ENCODE data around the gene RTP3.
"Not testable (repeated sequence)": the region's sequence is repeated elsewhere in the genome, so short reads cannot be mapped to it uniquely, and the experiment has no call there.

Gene RTP3

GRCh38 chr3:46491089-46492070 is 6.4 kb upstream of the RTP3 start:
- no peak for DNase-seq (ENCODE audit: low read depth)

- no peak for DNase-seq (ENCODE audit: low read depth)
These were observed 4.8 kb upstream of the RTP3 start for GRCh38 chr3:46492890-46493547.

- DNase-seq (ENCODE audit: low read depth) = not testable (repeated sequence)
These were observed 3.3 kb upstream of the RTP3 start for GRCh38 chr3:46494491-46494890.

- no peak for DNase-seq (ENCODE audit: low read depth)
These were observed 1.8 kb upstream of the RTP3 start for GRCh38 chr3:46495901-46496456.

GRCh38 chr3:46496746-46497555 is 825 bp upstream of the RTP3 start:
- peak; percentile 15 for DNase-seq (ENCODE audit: low read depth)

- DNase-seq (ENCODE audit: low read depth) = no peak
These were observed 1.2 kb downstream of the RTP3 start for GRCh38 chr3:46498916-46499519.

GRCh38 chr3:46500656-46501635 is 3.2 kb downstream of the RTP3 start:
- no peak for DNase-seq (ENCODE audit: low read depth)

- DNase-seq (ENCODE audit: low read depth) = no peak
These were observed 3.9 kb downstream of the RTP3 start for GRCh38 chr3:46501702-46502101.

GRCh38 chr3:46503200-46503874 is 5.6 kb downstream of the RTP3 start:
- no peak for DNase-seq (ENCODE audit: low read depth)

- DNase-seq (ENCODE audit: low read depth) = peak; percentile 21
These were observed 7.0 kb downstream of the RTP3 start for GRCh38 chr3:46504789-46505188.

GRCh38 chr3:46505953-46506352 is 8.2 kb downstream of the RTP3 start:
- DNase-seq (ENCODE audit: low read depth) = no peak

GRCh38 chr3:46506526-46506925 is 8.8 kb downstream of the RTP3 start:
- DNase-seq (ENCODE audit: low read depth) = no peak

- DNase-seq (ENCODE audit: low read depth) = no peak
These were observed 11.2 kb downstream of the RTP3 start for GRCh38 chr3:46508850-46509591.

GRCh38 chr3:46509661-46510187 is 11.9 kb downstream of the RTP3 start:
- no peak for DNase-seq (ENCODE audit: low read depth)

- no peak for DNase-seq (ENCODE audit: low read depth)
These were observed 14.5 kb downstream of the RTP3 start for GRCh38 chr3:46512191-46512749.

- no peak for DNase-seq (ENCODE audit: low read depth)
These were observed 18.7 kb downstream of the RTP3 start for GRCh38 chr3:46516521-46516920.

- DNase-seq (ENCODE audit: low read depth) = no peak
These were observed 19.4 kb downstream of the RTP3 start for GRCh38 chr3:46517016-46517783.

- no peak for DNase-seq (ENCODE audit: low read depth)
These were observed 20.0 kb downstream of the RTP3 start for GRCh38 chr3:46517784-46518181.

All from stimulated activated CD8-positive, alpha-beta memory T cell treated with anti-CD3 and anti-CD28 coated beads, Interleukin-4, amount 100 ng/mL, for 24 hours (primary cell).